HG02610 (cell line): Measurements from ENCODE around the gene GPR78.

Source experiments
- ATAC-seq: cut with Tn5 transposase; IDR thresholded peaks from one replicate; pipeline ENCODE4 v1.9.1; 2021; ENCODE audit warnings: mild to moderate bottlenecking, moderate library complexity; ENCODE audit not compliant: unreplicated experiment

Gene GPR78, protein sequence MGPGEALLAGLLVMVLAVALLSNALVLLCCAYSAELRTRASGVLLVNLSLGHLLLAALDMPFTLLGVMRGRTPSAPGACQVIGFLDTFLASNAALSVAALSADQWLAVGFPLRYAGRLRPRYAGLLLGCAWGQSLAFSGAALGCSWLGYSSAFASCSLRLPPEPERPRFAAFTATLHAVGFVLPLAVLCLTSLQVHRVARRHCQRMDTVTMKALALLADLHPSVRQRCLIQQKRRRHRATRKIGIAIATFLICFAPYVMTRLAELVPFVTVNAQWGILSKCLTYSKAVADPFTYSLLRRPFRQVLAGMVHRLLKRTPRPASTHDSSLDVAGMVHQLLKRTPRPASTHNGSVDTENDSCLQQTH

DNA sequence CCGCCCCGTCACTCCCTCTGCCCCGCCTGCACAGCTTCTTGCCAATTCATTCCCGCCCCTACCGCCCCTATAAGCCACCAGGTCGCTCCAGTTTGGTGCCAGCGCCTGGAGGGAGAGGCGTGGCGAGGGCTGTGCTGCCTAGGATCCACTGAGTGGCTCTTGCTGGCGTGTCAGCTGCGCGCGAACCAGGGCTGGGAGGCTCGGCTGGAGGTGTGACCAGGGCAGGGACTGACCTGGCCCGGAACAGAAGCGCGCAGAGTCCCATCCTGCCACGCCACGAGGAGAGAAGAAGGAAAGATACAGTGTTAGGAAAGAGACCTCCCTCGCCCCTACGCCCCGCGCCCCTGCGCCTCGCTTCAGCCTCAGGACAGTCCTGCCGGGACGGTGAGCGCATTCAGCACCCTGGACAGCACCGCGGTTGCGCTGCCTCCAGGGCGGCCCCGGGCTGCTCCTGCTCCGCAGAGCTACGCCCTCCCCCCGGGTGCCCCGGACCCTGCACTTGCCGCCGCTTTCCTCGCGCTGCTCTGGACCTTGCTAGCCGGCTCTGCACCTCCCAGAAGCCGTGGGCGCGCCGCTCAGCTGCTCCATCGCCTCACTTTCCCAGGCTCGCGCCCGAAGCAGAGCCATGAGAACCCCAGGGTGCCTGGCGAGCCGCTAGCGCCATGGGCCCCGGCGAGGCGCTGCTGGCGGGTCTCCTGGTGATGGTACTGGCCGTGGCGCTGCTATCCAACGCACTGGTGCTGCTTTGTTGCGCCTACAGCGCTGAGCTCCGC, at the start of gene GPR78:
Gene GPR78 (plus strand): TSS at position 72 of the 773 bp plus-strand sequence. CDS start 591 bp downstream, at position 663.
- ATAC-seq = no peak

DNA sequence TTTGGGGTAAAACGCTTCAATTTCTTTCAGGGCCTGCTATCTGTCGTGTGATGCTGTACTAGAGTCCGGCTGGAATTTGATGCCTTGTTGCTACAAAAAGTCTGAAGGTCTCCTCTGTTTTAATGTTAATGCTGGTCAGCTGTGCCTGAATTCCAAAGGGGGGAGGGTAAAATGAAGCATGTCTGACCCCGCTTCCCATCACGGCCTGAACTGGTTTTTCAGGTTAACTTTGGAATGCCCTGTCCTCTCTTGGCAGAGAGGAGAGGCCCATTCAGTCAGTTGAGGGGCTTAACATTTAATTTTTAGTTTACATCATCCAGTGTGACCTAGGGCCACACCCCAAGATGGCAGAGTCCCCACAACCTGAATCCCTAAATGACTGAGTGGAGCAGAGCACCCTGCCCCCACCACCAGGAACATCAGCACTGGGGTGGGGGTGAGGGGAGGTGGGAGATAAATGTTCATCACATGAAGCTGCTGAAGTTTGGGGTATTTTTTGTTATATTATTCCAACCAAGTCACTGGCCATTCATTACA, 47.9 kb upstream of the GPR78 start:
- no peak for ATAC-seq

DNA sequence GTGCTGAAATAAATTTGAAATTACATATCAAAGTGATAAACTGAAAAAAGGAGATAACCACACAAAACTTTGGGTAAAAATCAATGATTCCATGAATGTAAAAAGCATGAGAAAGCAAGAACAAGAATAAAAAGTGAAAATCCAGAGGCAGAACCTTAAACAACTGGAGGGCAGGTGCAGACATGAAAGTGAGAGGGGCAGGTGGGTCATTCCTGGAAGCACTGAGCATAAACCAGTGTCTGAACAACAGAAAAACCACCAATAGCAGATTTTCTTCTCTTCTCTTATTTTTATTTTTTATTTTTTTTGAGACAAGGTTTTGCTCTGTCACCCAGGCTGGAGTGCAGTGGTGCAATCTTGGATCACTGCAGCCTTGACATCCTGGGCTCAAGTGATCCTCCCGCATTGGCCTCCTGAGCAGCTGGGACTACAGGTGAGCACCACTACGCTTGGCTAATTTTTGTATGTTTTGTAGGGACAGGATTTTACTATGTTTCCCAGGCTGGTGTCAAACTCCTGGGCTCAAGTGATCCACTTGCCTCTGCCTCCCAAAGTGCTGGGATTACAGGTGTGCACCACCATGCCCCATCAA, 46.8 kb upstream of the GPR78 start:
- ATAC-seq = no peak

DNA sequence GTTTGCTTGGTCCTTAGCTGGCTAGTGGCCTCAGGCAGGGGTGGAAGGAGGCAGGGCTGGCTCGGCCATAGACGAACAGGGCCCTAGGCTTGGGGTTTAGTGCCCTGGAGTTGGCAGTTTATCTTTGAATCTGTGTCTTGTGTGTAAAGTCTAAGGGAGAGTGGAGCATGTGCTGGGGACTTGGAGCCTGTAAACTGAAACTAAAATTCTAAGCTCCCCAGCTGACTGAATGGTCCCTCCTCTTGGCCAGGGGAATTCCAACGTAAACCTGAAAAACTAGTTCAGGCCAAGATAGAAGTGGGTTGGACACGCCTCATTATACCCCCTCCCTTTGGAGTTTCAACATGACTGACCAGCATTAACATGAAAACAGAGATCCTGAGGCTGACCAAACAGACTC, 46.1 kb upstream of the GPR78 start:
- ATAC-seq = peak; percentile 90

DNA sequence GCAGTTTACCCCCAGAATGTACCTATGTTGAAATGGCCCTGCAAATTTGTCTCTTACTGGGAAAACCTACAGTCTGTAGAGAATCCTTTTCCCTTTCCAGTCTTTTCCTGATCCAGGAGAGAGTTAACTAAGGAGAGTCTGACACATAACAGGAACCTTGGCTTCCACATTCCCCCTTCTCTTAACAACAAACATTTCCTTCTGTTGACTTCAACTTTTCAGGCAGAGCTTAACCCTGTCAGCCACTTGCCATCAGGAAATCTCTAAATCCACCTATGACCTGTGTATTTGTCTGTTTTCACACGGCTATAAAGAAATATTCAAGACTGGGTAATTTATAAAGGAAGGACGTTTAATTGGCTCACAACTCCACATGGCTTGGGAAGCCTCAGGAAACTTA, 45.6 kb upstream of the GPR78 start:
- ATAC-seq = no peak

DNA sequence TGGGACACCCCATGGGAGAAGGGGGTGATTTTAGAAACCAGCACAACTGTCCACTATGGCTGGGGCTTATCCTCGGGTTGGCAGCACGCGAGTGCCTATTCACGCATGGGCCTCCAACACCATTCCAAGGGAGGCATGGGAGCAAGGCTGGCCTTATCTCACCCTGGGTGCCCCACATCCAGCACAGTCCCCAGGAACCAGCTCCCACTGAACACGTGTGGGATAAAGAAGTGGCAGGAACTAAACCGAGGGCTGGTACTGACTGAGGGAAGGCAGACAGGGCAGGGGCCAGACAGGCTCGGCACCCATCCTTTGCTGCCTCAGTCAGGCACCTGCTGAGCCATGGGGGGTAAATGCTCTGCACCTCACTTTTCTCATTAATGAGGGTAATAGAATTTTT, 43.7 kb upstream of the GPR78 start:
- no peak for ATAC-seq

DNA sequence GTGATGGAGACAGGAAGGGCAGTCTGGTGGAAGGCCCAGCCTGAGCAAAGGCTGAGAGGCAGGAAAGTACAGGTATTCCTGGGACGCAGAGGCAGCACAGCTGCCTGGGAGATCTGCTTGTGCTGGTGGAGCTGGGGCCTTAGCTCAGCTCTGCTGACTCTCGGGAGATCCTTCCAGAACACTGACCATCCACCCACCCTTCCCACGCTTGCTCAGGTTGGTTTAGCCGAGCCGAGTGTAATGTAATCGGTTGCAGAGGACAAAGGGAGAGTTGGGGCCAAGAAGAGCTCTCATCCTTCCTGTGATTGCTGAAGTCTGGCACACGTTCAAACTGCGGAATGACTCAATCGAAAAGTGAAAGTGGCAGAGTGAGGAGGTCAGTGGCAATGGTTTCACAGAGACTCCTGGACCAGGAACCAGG, 43.1 kb upstream of the GPR78 start:
- ATAC-seq = no peak

DNA sequence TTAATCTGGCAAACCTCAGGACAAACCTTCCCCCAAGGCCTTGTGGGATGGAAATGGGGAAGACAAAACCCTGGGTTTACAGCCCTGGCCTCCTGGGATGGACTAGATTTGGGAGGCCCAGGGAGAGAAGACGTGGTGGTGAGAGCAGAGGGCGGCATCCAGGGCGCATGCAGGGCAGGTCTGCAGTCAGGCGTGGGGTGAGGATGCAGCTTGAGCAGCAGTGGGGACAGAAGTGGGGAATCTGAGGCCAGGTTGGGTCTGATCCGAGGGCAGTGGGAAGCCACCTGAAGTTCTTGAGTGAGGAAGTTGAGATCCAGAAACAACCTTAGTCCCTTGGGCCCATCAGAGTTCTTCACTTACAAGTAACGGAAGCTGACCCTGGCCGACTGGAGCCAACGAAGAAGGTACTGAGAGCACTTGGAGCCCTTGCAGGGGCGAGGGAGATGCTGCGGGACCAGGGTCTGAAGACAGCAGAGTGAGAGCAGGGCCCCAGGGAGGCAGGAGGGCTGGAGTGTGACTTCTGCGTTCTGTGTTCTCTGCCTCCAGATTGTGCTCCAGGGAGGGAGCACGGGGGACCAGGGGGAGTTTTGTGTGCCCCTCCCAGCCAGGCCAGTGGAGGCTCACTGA, 42.0 kb upstream of the GPR78 start:
- no peak for ATAC-seq

DNA sequence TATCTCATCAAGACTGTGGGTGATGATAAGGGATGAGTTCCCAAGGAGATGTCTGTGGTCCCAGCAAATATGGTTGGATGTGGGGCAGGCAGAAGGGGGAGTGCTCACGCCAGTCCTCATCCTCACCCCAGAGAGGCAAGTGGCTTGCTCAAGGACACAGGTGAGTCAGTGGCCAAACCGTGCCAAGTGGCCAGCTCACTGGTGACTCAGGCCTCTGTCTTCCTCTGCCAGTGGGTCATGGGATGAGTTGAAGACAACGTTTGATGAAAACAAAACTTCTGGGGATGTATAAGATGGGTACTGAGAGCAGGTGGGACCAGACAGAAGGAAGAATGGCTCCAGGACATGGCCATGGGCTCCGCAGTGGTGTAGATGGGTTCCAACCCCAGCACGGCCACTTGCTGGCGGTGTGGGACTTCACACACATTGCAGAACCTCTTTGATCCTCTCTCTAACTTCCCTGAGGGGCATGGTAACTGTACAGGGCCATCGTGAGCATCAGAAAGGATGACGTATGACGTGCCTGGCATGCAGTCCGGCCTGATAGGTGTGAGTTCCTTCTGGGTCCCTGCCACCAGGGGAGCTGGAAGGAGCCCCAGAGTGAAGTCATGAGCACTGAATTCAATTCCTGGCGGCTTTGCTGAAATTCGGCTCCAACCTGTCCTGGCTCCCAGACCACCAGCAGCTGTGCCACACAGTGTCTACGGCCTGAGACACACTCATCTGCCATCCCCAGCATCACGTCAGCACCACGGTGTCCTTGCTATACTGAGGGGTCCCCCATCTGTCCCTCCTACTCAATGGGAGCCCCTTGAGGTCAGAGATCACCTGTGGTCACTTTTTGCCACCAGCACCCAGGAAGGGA, 41.3 kb upstream of the GPR78 start:
- no peak for ATAC-seq

DNA sequence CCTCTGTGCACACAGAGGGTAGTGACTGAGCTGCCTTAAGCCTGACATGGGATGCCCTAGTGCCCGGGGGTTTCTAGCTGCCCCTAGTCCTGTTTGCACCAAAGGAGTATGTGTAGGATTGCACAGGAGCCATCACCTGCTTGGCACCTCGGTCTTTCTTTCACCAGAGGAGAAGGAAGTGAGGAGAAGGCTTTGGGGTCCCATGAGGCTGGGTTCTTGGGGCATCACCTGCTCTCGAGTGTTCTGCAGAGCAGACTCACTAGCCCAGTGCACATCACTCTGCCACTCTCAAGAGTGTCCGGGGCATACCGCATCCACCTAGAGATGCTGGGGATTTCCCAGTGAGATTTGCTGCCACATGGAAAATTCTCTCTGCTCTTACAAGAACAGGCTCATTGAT, 40.5 kb upstream of the GPR78 start:
- no peak for ATAC-seq

DNA sequence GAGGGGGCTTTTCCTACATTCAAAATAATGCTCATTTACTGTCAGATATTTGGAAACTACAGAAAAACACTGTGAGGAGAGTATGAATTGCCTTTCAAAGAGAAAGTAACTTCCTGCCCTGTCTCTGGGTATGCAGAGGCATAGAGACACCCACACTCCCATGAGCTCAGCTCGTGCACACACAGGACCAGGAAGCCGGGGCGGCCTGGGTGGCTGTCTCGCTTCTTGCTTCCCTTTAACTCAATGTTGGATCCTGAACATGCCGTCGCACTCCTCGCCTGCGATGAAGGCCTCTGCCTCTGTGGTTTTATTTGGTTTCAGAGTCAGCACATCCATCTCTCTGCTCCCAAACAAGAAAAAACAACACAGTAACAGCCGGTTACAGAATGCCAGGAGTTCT, 40.1 kb upstream of the GPR78 start:
- ATAC-seq = no peak

DNA sequence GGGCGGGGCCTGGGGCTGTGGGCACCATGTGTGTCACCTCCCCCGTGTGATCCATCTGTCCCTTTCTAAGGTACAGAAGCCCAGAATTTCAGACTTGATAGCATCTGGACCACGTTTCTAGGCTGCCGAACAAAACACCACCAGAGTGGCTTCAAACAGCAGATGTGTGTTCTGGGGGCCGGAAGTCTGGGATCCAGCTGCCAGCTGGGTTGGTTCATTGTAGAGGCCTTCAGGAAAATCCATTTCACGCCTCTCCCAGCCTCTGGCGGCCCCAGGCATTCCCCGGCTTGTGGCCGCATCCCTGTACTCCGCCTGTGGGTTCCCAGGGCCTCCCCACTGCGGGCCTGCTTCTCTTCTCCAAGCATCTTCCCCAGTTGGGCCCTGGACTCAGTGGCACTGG, 39.6 kb upstream of the GPR78 start:
- no peak for ATAC-seq

DNA sequence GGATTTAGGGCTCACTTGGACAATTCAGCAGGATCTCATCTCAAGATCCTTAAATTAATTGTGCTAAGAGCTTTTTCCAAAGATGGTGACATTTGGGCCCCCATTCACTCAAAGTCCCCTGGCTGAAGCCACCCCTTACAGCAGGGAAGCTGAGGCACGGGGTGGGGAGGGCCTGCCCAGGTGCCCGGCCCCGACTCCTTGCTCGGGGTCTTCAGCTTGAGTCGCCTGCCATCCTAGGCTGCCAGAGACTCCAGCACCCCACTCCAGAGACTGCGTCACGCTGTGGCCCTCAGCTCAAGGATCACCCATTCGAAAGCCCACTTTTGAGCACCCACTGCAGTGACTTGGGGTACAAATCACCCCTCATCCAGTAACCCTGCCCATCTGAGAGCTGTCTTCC, 39.2 kb upstream of the GPR78 start:
- ATAC-seq = no peak

DNA sequence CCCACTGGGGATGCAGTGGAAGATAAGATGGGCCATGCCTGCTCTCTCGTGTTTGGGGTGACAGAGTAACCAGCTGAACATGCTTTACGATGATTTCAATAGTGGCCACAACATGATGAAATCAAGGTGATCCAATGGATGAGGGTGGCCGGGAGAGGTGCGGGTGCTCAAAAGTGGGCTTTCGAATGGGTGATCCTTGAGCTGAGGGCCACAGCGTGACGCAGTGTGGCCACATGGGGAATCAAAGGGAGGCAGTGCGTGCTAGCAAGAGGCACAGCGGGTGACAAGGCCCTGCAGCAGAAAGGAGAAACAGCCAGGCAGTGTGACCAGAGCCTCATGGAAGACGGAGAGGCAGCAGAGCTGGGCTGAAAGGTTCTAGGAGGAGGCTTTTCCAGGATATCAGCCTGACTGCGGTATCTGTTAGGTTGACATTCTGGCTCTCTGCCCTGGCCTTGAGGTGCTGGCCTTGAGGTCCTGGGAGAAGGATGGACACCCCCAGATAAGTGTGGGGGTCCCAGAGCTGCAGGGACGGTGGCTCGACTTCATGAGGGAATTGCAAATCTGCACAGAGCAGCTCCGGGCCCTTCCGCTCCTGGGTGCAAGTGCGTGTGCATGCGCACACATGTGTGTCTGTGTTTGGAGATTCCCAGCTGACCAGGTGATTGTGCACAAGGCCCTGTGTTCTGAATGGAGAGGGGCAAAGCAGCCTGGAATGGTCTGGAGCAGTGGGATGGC, 38.0 kb upstream of the GPR78 start:
- no peak for ATAC-seq

DNA sequence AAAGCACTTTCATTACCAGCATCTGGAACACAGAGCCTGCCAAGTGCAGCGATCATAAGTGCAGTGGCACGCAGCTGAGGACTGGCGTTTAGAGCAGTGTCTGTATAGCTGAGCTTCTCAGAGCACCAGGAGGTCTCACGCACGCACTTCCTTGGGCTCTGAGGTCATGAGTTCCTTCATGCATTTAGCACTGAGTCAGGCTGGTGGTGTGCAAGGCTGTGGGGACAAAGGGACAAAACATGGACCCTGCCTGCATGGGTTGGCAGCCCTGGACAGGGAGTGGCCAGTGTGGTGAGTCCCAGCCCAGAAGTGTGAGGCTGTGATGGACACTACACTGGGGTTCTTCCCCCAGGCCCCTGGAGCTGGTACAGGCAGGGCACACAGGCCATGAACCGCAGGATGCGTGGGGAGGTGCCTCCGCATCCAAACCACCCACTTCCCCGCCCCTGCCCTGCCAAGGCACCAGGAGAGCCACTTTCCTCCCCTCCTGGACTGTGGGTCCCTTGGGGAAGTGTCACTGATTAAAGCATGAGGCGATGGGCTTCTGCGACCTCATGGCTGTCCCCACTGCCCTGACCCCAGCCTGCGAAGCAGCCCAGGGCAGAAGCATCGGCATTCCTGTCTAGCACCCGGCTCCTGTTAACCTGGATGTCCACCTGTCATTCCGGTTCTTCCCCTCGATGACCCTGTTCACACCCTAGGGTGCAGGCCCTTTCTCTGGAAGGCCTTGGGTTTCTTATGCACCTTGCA, 37.2 kb upstream of the GPR78 start:
- no peak for ATAC-seq

DNA sequence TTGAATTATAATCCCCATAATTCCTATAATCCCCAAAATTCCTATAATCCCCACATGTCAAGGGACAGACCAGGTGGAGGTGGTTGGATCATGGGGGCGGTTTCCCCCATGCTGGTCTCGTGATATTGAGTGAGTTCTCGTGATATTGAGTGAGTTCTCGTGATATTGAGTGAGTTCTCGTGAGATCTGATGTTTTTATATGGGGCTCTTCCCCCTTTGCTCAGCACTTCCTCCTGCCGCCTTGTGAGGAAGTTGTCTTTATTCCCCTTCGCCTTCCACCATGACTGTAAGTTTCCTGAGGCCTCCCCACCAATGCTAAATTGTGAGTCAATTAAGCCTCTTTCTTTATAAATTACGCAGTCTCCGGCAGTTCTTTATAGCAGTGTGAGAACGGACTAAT, 36.6 kb upstream of the GPR78 start:
- no peak for ATAC-seq

DNA sequence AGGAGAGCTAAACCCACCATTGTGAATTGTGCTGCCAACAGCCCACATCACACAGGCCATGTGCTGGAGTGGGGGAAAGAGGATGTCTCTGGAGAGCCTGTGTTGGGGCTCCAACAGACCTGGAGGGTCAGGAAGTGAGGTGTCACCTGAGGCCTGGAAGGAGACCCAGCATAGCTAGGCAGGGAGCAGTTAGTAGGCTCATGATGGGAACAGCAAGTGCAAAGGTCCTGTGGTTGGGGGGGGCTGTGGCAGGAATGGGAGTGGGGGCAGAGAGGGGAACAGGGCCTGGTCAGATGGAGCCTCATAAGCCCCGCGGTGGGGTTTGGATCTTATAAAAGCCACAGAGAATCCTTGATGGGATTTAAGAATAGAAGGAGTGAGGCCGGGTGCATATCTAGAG, 35.9 kb upstream of the GPR78 start:
- ATAC-seq = no peak

DNA sequence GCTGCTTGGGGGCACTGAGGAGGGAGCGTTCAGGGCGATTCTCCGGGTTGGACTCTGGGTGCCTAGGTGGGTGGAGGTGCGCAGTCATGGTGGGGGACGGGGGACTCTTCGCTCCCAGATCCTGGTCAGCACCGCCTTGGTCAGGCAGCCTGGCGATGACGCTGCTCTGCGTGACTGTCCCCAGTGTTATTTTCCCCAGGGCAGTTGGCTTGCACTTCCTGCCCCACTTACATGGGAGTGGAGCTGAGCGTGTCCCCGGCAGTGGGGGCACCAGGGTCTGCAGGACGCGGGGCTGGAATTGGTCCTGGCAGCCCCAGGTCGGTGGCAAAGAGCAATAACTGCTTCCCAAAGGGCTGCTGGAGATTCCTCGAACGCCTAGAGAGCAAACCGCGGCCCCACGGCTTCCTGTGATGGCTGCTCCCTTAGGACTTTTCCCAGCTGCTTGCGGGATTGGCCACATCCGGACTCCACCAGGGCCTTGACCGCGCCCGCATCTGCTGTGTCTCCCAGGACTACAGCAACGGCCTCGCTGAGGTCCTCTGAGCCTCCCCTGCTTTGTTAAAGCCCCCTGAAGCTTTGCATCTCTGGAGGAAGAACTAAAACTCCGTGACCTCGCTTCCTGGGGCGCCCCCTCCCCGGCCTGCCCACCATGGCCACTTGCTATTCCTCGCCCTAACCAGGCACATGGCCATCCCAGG, 35.3 kb upstream of the GPR78 start:
- no peak for ATAC-seq

DNA sequence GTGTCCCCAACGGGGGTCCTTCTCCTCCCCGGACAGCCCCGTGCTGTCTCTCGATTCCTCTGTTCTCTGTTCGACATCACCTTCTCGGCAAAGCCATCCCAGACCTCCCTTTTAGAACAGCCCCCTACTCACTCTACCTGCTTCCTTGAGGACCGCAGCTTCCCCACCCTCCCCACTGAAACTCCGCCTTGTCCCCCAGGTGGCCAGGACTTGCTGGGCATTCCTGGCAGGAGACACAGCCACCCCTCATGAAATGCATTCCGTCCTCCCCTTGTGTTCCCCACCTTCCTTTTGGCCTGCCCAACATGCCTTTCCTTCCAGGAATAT, 34.8 kb upstream of the GPR78 start:
- ATAC-seq = no peak
